ENCODE results near the gene RNF38. TPM values are rescaled to one million over a fixed set of nuclear protein-coding genes. Genes with fewer than 3 reads are reported as not detected.

The RNF38 gene
- total RNA-seq, 1 experiment from 2014 or later, result 6.9 TPM

Other genes with a start within 250 kb of the RNF38 start
- not detected in 2 replicates for gene CCIN, start 230.9 kb downstream of the RNF38 start, total RNA-seq (2014; rRNA removed; shearing (Covaris generic); ENCODE audit: low replicate concordance)
- 412 and 447 TPM in 2 replicates for gene CLTA, start 209.3 kb downstream of the RNF38 start, total RNA-seq (2014; rRNA removed; shearing (Covaris generic); ENCODE audit: low replicate concordance)
- 24.7 and 27.9 TPM in 2 replicates for gene GNE, start 141.8 kb downstream of the RNF38 start, total RNA-seq (2014; rRNA removed; shearing (Covaris generic); ENCODE audit: low replicate concordance)
- 23.3 and 27.1 TPM in 2 replicates for gene MELK, start 172.6 kb upstream of the RNF38 start, total RNA-seq (2014; rRNA removed; shearing (Covaris generic); ENCODE audit: low replicate concordance)